CD4-positive, alpha-beta T cell treated with Interleukin-17A for 4 hours (primary cell): ENCODE results near the gene COX14.
"Not testable (repeated sequence)": the region's sequence is repeated elsewhere in the genome, so short reads cannot be mapped to it uniquely, and the experiment has no call there.

ENCODE experiments used
- DNase-seq: peaks from one replicate; pipeline ENCODE4 v3.0.0-alpha.2; 2020; ENCODE audit warnings: mixed read lengths

COX14 gene

GRCh38 chr12:50110127-50110761 lies 1.8 kb upstream of the COX14 start:
- no peak for DNase-seq

DNA sequence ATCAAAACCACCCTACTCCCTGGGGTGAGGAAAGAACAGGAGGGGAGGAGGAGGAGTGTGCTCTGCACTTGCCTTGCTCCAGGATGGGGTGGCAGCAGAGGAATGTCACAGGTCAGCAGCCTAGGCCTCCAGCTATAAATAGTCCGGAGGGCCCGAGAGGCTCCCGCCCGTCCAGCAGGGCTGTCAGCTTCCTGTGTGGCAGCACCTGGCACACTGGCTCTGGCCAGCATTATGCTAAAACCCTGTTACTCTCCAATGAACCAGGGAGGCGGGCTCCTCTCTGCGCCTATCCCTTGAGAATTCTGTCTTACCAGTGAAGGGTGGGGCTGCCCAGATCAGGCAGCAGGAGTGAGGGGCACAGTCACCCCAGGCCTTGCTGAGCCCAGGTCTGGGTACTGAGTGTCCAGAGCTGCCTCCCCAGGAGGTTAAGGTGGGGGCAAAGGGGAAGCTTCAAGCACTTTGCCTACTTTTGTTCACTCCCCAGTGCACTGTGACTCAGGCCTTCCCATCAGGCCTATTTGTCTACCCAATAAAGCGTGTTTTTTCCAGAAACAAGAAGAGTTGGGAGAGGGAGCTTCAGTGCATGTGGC lies 1.2 kb upstream of the COX14 start:
- peak; percentile 16 for DNase-seq

DNA sequence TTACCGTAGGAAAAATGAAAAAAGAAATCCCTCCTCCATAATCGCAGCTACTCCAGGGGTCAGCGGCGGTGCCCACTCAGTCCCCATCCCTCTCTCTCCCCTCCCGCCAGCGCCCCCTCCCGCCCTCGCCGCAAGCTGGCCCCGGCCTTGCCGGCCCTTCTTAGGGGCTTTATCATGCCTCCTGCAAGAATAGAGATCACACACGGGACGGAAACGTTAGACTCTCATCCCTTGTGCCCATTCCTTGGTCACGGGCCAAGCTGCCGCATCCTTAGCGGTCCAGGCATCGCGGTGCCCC lies 692 bp upstream of the COX14 start:
- DNase-seq, result no peak

- DNase-seq, result no peak
Observed at GRCh38 chr12:50112456-50113218, 601 bp downstream of the COX14 start.

DNA sequence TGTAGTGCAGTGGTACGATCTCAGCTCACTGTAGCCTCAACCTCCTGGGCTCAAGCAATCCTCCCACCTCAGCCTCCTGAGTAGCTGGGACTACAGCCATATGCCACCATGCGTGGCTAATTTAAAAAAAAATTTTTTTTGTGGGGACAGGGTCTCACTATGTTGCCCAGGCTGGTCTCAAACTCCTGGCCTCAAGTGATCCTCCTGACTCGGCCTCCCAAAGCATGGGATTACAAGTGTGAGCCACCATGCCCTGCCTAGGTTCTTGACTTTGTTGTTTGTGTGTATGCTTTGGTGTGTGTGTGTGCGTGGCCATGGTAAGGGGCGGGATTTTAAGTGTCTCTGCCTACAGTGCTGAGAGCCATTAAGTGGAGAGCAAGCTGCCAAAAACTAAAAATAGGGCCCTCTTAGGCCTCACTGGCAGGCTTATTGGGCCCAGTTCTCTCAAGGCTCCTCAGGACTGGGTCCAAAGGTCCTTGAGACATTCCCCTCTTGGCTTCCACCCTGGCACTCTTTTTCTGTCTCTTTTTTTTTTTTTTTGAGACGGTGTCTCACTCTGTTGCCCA lies 5.1 kb downstream of the COX14 start:
- DNase-seq, result no peak

GRCh38 chr12:50119387-50119786 lies 7.4 kb downstream of the COX14 start:
- no peak for DNase-seq

GRCh38 chr12:50120521-50120920 lies 8.5 kb downstream of the COX14 start:
- no peak for DNase-seq

- DNase-seq, result no peak
Observed at GRCh38 chr12:50120953-50121352, 8.9 kb downstream of the COX14 start.

DNA sequence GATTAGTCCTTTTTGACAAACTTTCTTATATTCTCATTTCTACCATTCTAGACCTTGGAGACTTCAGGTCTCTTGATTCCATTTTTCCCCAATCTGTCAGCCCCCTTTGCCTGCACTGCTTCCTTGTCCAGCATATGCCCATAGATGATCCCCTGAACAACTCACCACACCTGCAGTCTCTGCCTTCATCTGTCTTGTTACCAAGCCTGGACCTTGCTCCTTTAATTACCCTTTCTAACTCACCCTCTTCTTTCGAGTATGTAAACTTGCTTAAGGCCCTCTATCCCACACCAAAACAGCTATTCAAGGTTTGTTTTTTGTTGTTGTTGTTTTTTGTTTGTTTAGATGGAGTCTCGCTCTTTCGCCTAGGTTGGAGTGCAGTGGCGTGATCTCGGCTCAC lies 9.6 kb downstream of the COX14 start:
- DNase-seq, result no peak

DNA sequence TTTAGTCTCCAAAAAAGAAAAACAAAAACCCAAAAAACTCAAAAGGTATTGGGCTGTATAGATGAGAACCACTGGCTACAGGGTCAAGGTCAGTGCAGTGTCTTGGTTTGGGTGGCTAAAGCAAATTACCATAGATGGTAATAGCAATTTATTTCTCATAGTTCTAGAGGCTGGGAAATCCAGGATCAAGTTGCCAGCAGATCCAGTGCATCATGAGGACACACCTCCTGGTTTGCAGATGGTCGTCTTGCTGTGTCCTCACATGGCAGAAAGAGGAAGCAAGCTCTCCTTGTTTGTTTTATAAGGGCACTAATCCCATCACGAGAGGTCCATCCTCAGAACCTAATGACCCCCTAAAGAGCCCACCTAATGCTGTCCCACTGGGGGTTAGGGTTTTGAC lies 11.2 kb downstream of the COX14 start:
- DNase-seq, result no peak

DNA sequence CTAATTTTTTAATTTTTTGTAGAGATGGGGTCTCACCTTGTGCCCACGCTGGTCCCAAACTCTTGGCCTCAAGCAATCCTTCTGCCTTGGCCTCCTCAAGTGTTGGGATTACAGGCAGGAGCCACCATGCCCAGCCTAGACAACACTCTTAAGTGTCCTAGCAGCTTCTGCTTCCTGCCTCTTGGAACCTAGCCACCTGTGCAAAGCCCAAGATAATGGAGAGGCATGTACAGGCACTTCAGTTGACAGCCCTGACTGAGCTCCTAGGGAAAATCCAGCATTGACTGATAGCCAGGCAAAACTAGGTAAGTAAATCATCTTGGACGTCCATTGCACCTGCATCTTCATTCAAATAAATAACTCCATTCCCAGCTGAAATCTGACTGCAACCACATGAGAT lies 15.5 kb downstream of the COX14 start:
- no peak for DNase-seq

- DNase-seq, result no peak
Observed at GRCh38 chr12:50129290-50129689, 17.3 kb downstream of the COX14 start.

- DNase-seq, result no peak
Observed at GRCh38 chr12:50132505-50133135, 20.6 kb downstream of the COX14 start.

GRCh38 chr12:50142993-50143392 lies 31.0 kb downstream of the COX14 start:
- no peak for DNase-seq

GRCh38 chr12:50145439-50145838 lies 33.4 kb downstream of the COX14 start:
- DNase-seq, result no peak

DNA sequence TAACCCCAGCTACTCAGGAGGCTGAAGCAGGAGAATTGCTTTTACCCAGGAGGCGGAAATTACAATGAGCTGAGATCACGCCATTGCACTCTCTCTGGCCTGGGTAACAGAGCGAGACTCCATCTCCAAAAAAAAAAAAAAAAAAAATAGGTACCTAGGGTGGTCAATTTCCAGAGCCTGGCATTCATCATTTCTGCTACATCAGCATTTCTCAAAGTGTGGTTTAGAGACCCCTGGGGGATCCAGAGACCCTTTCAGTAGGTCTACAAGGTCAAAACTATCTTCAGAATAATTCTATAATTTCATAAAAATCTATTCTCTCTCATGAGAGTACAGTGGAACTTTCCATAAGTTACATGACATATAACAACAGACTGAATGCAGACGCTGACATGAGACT lies 35.2 kb downstream of the COX14 start:
- no peak for DNase-seq

GRCh38 chr12:50148011-50148410 lies 36.0 kb downstream of the COX14 start:
- DNase-seq, result not testable (repeated sequence)

DNA sequence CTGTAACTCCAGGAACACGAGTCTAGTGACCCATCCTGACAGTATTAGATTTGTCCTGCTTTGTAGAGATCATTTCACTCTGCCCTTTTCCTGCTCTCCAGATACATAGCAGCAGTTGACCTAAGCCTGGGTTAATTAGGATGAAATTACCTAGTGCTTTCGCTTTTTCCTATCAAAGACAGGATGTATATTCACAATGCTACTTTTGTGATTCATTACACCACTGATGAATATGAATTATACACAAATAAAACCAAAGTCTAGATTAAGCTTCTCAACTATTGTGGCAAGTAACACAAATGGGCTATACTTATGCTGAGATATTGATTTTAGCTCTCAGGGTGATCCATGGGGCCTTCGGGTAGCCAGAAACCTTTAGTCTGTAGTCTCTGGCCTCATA lies 37.3 kb downstream of the COX14 start:
- no peak for DNase-seq

DNA sequence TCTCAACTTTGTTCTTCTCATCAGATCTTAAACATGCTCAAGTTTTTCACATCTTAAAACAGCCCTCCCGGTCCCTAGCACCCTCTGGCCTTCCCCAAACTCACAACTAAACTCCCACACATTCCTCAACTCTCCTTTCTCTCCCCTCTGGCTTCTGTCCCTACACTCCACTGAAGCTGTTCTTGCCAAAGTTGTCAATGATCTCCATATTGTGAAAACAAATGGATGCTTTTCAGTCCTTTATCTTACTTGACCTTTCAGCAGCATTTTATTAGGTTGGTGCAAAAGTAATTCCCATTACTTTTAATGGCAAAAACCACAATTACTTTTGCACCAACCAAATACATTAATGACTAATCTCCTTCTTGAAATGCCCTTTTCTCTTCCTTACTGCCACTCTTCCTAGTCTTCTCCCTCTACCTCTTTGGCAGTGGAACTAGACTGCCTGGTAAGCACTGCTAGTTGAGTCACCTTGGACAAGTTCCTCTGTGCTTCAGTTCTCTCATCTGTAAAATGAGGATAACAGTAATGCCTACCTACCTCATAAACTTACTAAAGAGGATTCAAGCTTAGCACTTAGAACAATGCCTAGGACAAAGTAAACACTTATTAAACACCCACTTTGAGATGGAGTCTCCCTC lies 39.1 kb downstream of the COX14 start:
- no peak for DNase-seq

DNA sequence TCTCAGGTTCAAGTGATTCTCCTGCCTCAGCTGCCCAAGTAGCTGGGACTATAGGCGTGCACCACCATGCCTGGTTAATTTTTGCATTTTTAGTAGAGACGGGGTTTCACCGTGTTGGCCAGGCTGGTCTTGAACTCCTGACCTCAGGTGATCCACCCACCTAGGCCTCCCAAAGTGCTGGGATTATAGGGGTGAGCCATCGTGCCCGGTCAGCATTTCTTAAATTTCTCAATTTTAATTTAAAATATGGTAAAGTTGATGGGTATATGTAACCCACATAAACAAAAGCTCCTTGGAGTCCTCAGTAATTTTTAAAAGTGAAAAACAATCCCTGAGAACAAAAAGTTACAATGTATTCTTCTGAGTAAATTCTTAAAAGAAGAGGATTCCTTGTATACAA lies 42.9 kb downstream of the COX14 start:
- DNase-seq, result not testable (repeated sequence)

GRCh38 chr12:50156641-50157040 lies 44.6 kb downstream of the COX14 start:
- DNase-seq, result no peak

DNA sequence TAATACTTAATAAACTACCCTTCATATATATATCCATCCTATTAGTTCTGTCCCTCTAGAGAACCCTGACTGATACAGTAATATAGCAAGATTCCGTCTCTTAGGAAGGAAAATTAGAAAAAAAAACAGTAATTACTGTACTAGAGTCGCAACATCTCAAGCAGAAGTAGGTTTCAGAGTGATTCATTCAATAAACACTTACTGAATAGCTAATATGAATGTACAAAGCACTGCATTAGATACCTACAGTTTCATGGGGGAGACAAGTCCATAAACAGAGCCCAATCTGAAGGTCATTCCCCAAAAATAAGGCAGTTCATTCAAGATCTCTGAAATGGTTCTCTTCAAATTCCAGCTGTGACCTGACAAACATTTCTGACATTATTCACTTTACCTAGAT lies 45.2 kb downstream of the COX14 start:
- DNase-seq, result no peak

DNA sequence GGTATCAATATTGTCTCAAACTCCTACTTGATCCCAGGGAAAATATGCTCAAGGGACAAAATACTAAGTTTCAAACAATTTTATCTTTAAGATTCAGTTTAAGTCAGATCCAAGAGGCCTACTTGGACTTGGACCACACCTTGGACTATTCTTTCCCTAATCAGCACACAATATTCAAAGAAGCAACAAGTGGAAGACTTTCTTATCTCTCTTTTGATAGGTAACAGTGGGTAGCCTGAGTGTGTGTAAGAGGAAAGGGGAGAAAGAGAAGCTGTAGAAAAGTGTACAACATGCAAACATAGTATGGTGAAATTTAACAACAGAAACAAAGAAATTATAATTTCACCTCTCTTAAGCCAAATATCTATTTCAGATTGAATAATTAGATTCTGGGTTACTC lies 48.6 kb downstream of the COX14 start:
- no peak for DNase-seq
